Epithelial cell of prostate (primary cell): ENCODE measurements around the gene MEAK7.
"Not testable (repeated sequence)": the region's sequence is repeated elsewhere in the genome, so short reads cannot be mapped to it uniquely, and the experiment has no call there.

Source experiments
- DNase-seq: peaks from one replicate; pipeline ENCODE4 v3.0.0-alpha.2; 2011; ENCODE audit warnings: low read depth, low spot score
- H3K27ac ChIP-seq: fragments of 450-650 bp; 2 replicates; pipeline ENCODE4 v1.5.1; 2017; ENCODE audit warnings: mild to moderate bottlenecking

The MEAK7 gene

GRCh38 chr16:84534815-84535214, 30.4 kb upstream of the MEAK7 start:
- H3K27ac ChIP-seq = no peak overlapping the region
- DNase-seq = no peak

GRCh38 chr16:84532855-84533486, 28.5 kb upstream of the MEAK7 start:
- peak overlapping the region; percentile 59 for H3K27ac ChIP-seq
- no peak for DNase-seq

DNA sequence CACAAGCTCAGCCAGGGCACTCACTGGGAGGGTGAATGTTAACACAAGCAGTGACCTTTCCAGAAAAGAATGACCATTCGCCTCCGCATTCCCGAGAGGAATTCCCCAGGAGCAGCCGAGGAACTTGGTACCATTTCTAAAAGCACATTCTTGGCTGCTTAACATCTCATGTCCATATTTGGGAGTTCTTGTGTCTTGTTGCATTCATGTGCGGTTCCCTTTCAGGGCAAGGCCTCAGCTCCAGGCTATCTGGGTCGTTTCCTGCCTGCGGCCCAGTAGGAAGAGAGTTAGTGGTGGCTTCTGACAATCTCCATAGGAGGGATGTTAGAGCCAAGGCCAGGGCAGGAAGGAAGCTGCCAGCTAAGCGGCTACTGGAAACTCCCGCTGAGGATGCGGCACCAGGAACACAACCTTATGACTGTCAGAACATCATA, 27.8 kb upstream of the MEAK7 start:
- no peak for DNase-seq
- peak overlapping the region; percentile 59 for H3K27ac ChIP-seq

- DNase-seq = no peak
- H3K27ac ChIP-seq = peak overlapping the region; percentile 59
Observed at GRCh38 chr16:84531671-84532111, 27.2 kb upstream of the MEAK7 start.

DNA sequence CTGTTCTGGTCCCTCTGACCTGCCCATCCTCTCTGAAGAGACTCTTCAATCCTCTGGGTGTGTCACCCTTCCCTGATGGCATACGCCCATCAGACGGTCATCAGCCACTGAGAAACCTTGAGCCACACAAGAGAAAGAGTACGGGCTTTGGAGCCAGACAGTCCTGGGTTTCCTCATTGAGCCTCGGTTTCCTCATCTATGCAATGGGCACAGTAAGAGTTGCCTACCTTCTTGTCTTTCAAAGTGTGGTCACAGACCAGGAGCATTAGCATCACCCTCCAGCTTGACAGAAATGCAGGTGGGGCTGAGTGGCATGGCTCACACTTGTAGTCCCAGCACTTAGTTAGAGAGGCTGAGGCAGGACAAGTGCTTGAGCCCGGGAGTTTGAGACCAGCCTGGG, 26.1 kb upstream of the MEAK7 start:
- no peak overlapping the region for H3K27ac ChIP-seq
- DNase-seq = no peak

DNA sequence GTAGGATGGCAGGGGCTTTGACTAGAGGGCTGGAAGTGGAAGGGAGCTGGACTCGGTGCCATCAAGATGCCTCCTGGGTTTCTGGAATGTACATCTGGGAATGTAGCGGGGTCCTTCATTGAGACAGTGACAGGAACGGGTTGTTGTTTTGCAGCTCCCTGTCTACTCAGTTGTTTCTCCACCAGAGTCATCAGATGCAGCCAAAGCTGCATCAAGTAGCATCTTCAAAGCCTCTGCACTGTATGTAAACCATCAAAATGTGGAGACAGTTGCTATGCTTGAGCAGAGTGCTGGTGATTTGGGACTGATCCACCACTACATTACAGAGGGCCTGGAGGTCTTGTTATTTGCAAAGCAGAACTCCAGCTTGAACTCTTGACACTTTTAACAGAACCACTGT, 25.1 kb upstream of the MEAK7 start:
- H3K27ac ChIP-seq = no peak overlapping the region
- DNase-seq = no peak

DNA sequence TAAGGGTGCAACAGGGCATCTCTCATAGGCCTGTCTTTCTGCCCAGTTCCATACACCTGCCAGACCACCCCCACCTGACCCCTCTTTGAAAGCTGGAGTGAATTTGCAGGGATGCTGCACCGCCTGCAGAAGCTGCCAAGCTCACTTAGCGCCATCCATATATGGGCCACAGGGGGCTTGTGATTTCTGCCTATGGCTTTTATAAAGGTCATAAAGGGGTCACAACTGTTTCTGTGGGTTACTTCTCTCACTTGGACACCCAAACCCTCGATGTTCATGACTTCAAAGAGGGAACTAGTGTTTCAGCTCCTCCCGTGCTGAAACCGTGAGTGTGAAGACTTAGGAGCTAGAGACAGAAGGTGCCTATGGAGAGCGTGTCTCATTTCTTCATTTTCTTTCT, 23.9 kb upstream of the MEAK7 start:
- no peak for DNase-seq
- H3K27ac ChIP-seq = no peak overlapping the region

DNA sequence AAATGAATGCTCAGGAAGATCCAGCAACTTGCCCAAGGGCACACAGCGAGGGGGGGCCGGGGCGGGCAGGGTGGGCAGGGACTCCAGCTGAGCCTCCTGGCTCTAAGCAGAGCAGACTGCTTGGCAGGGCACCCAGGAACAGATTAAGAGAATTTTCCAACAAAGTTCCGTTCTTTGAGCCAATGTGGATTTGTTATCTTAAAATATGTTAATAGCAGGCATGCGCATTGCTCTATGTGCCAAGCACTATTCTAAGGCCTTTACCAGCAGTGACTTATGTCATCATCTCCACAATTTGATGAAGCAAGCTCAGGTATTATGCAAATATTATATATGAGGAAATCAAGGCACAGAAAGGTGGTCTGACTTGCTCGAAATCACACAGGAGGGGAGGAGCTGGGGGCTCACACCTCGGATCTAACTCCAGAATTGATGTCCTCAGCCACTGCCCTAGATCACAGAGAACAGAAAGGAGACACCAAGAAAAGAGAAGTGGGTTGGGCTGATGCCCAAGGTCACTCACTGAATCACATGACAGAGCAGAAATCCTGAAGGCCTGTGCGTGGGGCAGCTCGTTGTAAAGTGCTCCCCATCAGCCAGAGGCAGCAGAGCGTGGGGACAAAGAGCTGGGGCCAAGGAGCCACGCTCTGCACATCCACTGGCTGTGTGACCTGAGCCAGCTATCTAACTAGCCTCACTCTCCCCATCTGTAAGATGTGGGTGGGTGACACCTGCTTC, 23.2 kb upstream of the MEAK7 start:
- peak overlapping the region; percentile 46 for H3K27ac ChIP-seq
- DNase-seq = no peak

- no peak for DNase-seq
- H3K27ac ChIP-seq = peak overlapping the region; percentile 46
Observed at GRCh38 chr16:84526794-84527531, 22.5 kb upstream of the MEAK7 start.

DNA sequence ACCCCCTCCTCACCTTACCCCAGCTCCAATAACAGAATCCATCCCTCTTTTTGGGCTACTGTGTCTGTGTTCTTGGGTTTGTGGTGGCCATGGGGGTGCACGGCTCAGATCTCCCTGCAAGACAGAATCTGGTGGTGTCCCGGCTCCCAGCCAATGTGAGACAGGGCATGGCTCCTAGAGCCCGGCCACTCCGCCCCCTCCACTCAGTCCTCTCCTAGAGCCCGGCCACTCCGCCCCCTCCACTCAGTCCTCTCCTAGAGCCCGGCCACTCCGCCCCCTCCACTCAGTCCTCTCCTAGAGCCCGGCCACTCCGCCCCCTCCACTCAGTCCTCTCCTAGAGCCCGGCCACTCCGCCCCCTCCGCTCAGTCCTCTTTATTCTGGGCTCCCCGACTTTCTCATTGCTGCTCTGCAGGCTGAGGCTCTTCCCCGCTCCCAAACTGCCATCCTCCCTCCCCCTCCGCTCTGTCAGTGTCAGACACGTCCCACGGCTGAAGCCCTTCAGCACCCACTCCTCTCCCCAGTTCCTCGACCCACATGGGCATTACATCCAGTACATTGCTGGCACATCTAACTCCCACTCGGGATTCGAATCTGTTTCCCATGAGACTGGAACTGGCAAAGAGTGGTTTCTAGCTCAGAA, 20.6 kb upstream of the MEAK7 start:
- DNase-seq = not testable (repeated sequence)

GRCh38 chr16:84524346-84524920, 20.0 kb upstream of the MEAK7 start:
- DNase-seq = no peak
- H3K27ac ChIP-seq = no peak overlapping the region

More for the DNA sequence above, 20.6 kb upstream of the MEAK7 start:
- H3K27ac ChIP-seq = not testable (repeated sequence)

DNA sequence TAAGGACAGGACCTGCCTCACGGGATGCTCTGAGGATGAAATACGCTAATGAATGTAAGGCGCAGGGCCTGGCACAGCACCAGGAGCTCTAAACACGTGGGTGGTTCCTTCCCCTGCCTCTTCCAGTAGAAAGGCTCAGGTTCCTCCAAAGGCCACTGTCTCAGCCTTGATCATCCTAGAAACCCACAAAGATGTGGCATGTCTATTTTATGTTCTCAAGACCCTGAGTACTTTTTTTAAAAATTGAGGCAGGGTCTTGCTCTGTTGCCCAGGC, 17.0 kb upstream of the MEAK7 start:
- DNase-seq = no peak
- H3K27ac ChIP-seq = peak overlapping the region; percentile 29

- DNase-seq = no peak
- peak overlapping the region; percentile 29 for H3K27ac ChIP-seq
Observed at GRCh38 chr16:84520725-84521496, 16.5 kb upstream of the MEAK7 start.

DNA sequence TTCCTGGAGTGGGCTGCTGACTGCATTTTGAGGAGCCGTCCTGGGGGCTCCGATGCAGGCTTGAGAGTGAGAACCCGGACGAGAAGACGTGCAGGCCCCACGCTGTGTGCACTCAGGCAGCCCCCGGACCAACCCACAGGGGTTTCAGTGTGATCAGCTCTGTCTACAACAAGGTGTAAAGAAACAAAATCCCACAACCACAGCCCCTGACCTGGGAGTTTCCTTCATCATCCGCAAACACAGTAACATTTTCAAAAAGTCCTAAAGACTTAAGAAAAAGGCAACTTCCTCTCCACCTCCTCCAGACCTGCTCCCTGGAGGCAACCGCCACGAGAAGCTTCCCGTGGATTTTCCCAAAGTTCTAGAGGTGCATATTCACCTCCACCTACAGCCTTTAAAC, 15.4 kb upstream of the MEAK7 start:
- no peak overlapping the region for H3K27ac ChIP-seq
- no peak for DNase-seq

- no peak for DNase-seq
- H3K27ac ChIP-seq = no peak overlapping the region
Observed at GRCh38 chr16:84518804-84519341, 14.4 kb upstream of the MEAK7 start.

GRCh38 chr16:84518220-84518619, 13.8 kb upstream of the MEAK7 start:
- DNase-seq = not testable (repeated sequence)
- peak overlapping the region; percentile 35 for H3K27ac ChIP-seq

- no peak for DNase-seq
- H3K27ac ChIP-seq = no peak overlapping the region
Observed at GRCh38 chr16:84517366-84517765, 12.9 kb upstream of the MEAK7 start.

- DNase-seq = no peak
- H3K27ac ChIP-seq = no peak overlapping the region
Observed at GRCh38 chr16:84514874-84515835, 10.7 kb upstream of the MEAK7 start.
